IMR-90 (cell line): Measurements from ENCODE around the gene SLC44A5. TPM values are rescaled to one million over a fixed set of nuclear protein-coding genes. Genes with fewer than 3 reads are reported as not detected.

Experiments
- ATAC-seq: fragments of 200-7000 bp; cut with Tn5 transposase; 2 replicates; pipeline ENCODE4 v1.9.1; 2020; ENCODE audit warnings: low read depth, mild to moderate bottlenecking, moderate library complexity
- BruUV-seq: library from RNA; stranded (reverse); fragments of 400-500 nt; replicated peaks from 2 replicates; lab custom pipeline; 2021; lab: Mats Ljungman, UMichigan
- CTCF ChIA-PET: fragments of 300-600 bp; formaldehyde crosslinking; extraction: SDS; loops from one replicate; lab custom pipeline; 2021; ENCODE audit warnings: antibody characterized with exemption; lab: Yijun Ruan, JAX
- POLR2A ChIA-PET: fragments of 300-600 bp; sonication (Branson Sonifier 250); formaldehyde crosslinking; loops from one replicate; lab custom pipeline; 2022; ENCODE audit warnings: antibody characterized with exemption; ENCODE audit not compliant: unreplicated experiment; lab: Charles Lee
- DNase-seq: peaks from one replicate; pipeline ENCODE4 v3.0.0; 2013
- H2AFZ ChIP-seq: replicated peaks from 2 replicates; pipeline ENCODE3; 2013; ENCODE audit warnings: low read length, mild to moderate bottlenecking; ENCODE audit not compliant: poor library complexity
- H2AK5ac ChIP-seq: 2 replicates; pipeline ENCODE4 v1.6.1; 2013; ENCODE audit warnings: low read depth, low read length, inconsistent platforms
- H2AK9ac ChIP-seq: replicated peaks from 2 replicates; pipeline ENCODE3; 2013; ENCODE audit warnings: mild to moderate bottlenecking, low read depth, low read length, moderate library complexity; ENCODE audit not compliant: poor library complexity
- H2BK120ac ChIP-seq: 2 replicates; pipeline ENCODE4 v1.6.1; 2013; ENCODE audit warnings: low read depth, low read length, inconsistent platforms
- H2BK15ac ChIP-seq: 3 replicates; pipeline ENCODE4 v1.6.1; 2013; ENCODE audit warnings: low read depth, low read length, inconsistent platforms
- H2BK20ac ChIP-seq: 2 replicates; pipeline ENCODE4 v1.6.1; 2013; ENCODE audit warnings: low read depth, mild to moderate bottlenecking, inconsistent platforms, low read length, moderate library complexity
- H2BK5ac ChIP-seq: 2 replicates; pipeline ENCODE4 v1.6.1; 2013; ENCODE audit warnings: mild to moderate bottlenecking, low read depth, low read length, inconsistent platforms; ENCODE audit not compliant: poor library complexity, severe bottlenecking
- H3K14ac ChIP-seq: replicated peaks from 2 replicates; pipeline ENCODE4 v1.6.1; 2013; ENCODE audit warnings: low read depth, low read length, inconsistent platforms
- H3K18ac ChIP-seq: 2 replicates; pipeline ENCODE4 v1.6.1; 2013; ENCODE audit warnings: low read depth, low read length, control low read depth
- H3K23ac ChIP-seq: 2 replicates; pipeline ENCODE4 v1.6.1; 2013; ENCODE audit warnings: low read depth, low read length, inconsistent platforms
- H3K27ac ChIP-seq: 2 replicates; pipeline ENCODE4 v1.5.1; 2013; ENCODE audit warnings: mild to moderate bottlenecking, control low read depth, low read length; ENCODE audit not compliant: insufficient read depth
- H3K27me3 ChIP-seq: 2 replicates; pipeline ENCODE4 v1.6.1; 2013; ENCODE audit warnings: low read length; ENCODE audit not compliant: control insufficient read depth, insufficient read depth
- H3K36me3 ChIP-seq: 2 replicates; pipeline ENCODE4 v1.6.1; 2013; ENCODE audit warnings: low read length, mixed read lengths; ENCODE audit not compliant: control insufficient read depth, insufficient read depth
- H3K4ac ChIP-seq: 2 replicates; pipeline ENCODE4 v1.6.1; 2013; ENCODE audit warnings: low read depth, low read length, inconsistent platforms
- H3K4me1 ChIP-seq: 2 replicates; pipeline ENCODE4 v1.6.1; 2013; ENCODE audit warnings: low read length, mixed read lengths; ENCODE audit not compliant: control insufficient read depth, insufficient read depth
- H3K4me2 ChIP-seq: 2 replicates; pipeline ENCODE4 v1.6.1; 2013; ENCODE audit warnings: low read depth, mild to moderate bottlenecking, control low read depth, low read length, moderate library complexity
- H3K4me3 ChIP-seq: 2 replicates; pipeline ENCODE4 v1.5.1; 2013; ENCODE audit warnings: low read depth, mild to moderate bottlenecking, control low read depth, low read length, moderate library complexity; ENCODE audit not compliant: insufficient read depth
- H3K56ac ChIP-seq: 2 replicates; pipeline ENCODE4 v1.6.1; 2013; ENCODE audit warnings: low read length, inconsistent platforms; ENCODE audit not compliant: insufficient read depth; ENCODE audit errors: extremely low read depth
- H3K79me1 ChIP-seq, 2 experiments: 2 replicates each; pipeline ENCODE4 v1.6.1; 2013; ENCODE audit warnings: low read length in 2 of 2, inconsistent platforms in 1 of 2, low read depth in 1 of 2
- H3K9ac ChIP-seq: 2 replicates; pipeline ENCODE4 v1.6.1; 2013; ENCODE audit warnings: low read depth, low read length, control low read depth
- H3K9me1 ChIP-seq: 2 replicates; pipeline ENCODE4 v1.6.1; 2013; ENCODE audit warnings: low read length, inconsistent platforms; ENCODE audit not compliant: insufficient read depth
- H3K9me3 ChIP-seq: 2 replicates; pipeline ENCODE4 v1.6.1; 2013; ENCODE audit warnings: low read length; ENCODE audit not compliant: control insufficient read depth, insufficient read depth
- H4K20me1 ChIP-seq: 2 replicates; pipeline ENCODE4 v1.6.1; 2013; ENCODE audit warnings: low read length, inconsistent platforms; ENCODE audit not compliant: insufficient read depth
- H4K5ac ChIP-seq: 2 replicates; pipeline ENCODE4 v1.6.1; 2013; ENCODE audit warnings: mild to moderate bottlenecking, low read depth, low read length, control low read depth
- H4K8ac ChIP-seq, 2 experiments: 2 replicates each; pipeline ENCODE4 v1.6.1; 2013; ENCODE audit warnings: low read depth in 2 of 2, low read length in 2 of 2, control low read depth in 1 of 2, inconsistent platforms in 1 of 2
- H4K91ac ChIP-seq: 2 replicates; pipeline ENCODE4 v1.6.1; 2013; ENCODE audit warnings: low read depth, low read length, inconsistent platforms; ENCODE audit not compliant: insufficient read depth
- CHD1 ChIP-seq: IDR thresholded peaks from 2 replicates; pipeline ENCODE4 v1.6.1; 2012; ENCODE audit warnings: low read depth, low read length, improper control_type of control experiment
- FOS ChIP-seq: fragments of 150-350 bp; IDR thresholded peaks from 2 replicates; pipeline ENCODE4 v1.6.1; 2016; ENCODE audit warnings: low read depth, low read length
- MAFK ChIP-seq: IDR thresholded peaks from 2 replicates; pipeline ENCODE4 v1.6.1; 2012; ENCODE audit warnings: low read depth, low read length, improper control_type of control experiment
- MAZ ChIP-seq: IDR thresholded peaks from 2 replicates; pipeline ENCODE4 v1.6.1; 2012; ENCODE audit warnings: low read depth, mild to moderate bottlenecking, low read length, improper control_type of control experiment, moderate library complexity, borderline replicate concordance
- RCOR1 ChIP-seq: IDR thresholded peaks from 2 replicates; pipeline ENCODE4 v1.6.1; 2012; ENCODE audit warnings: mild to moderate bottlenecking, low read length, improper control_type of control experiment; ENCODE audit not compliant: insufficient replicate concordance
- RFX5 ChIP-seq: IDR thresholded peaks from 2 replicates; pipeline ENCODE4 v1.8.0; 2012; ENCODE audit warnings: low read depth, mild to moderate bottlenecking, low read length, moderate library complexity
- WGBS, 2 experiments: methylation state at CpG; one replicate each; pipeline versions ENCODE4 v1.1.5 to v1.1.7; 2013; ENCODE audit warnings: missing lambda C conversion rate in 2 of 2; ENCODE audit not compliant: insufficient read length in 1 of 2; ENCODE audit errors: extremely low coverage in 2 of 2; 5-methylcytosine and 5-hydroxymethylcytosine counted together
- dilution Hi-C: fragments of 300-500 bp; cut with HindIII; formaldehyde crosslinking; loops from one replicate; pipeline ENCODE4 v1.14.3; 2018; ENCODE audit warnings: low sequenced_read_pairs; ENCODE audit not compliant: unreplicated experiment
- in situ Hi-C: fragments of 300-500 bp; cut with MboI; formaldehyde crosslinking; loops from 3 replicates; pipeline ENCODE4 v1.14.3; 2019; ENCODE audit warnings: low sequenced_read_pairs, inconsistent platforms, mixed read lengths
- intact Hi-C: fragments of 100-400 bp; cut with micrococcal nuclease; formaldehyde crosslinking; loops from 2 replicates; pipeline ENCODE4 v1.10.0; 2022
- polyA plus RNA-seq, 3 experiments: library from polyadenylated mRNA; depleted of rRNA; stranded (reverse); fragments of >200 nt; gene quantifications; 2 replicates each; pipeline ENCODE4 v1.2.3, GENCODE V29; 2012; ENCODE audit warnings: low replicate concordance in 1 of 3
- total RNA-seq: library from RNA; depleted of rRNA; stranded (reverse); fragments of >200 nt; gene quantifications from 2 replicates; pipeline ENCODE4 v1.2.3, GENCODE V29; 2012
- TF ChIP-seq, protein P1 (sequence below): fragments of 150-350 bp; IDR thresholded peaks from 2 replicates; pipeline ENCODE4 v1.6.1; 2017; ENCODE audit warnings: mild to moderate bottlenecking, antibody characterized with exemption, low read length, low read depth
- TF ChIP-seq, protein P2 (sequence below): fragments of 150-350 bp; IDR thresholded peaks from 2 replicates; pipeline ENCODE4 v1.6.1; 2016; ENCODE audit warnings: low read depth, mild to moderate bottlenecking, low read length, moderate library complexity, borderline replicate concordance
- TF ChIP-seq, protein P3 (sequence below): conservative IDR thresholded peaks from 2 replicates; pipeline ENCODE4 v1.5.1; 2012; ENCODE audit warnings: mild to moderate bottlenecking, low read depth, low read length, improper control_type of control experiment

Gene SLC44A5
- total and polyA plus RNA-seq, 2 of the 4 experiments (the other 2 are of a cell fraction), result under 0.01 TPM; not detected in 1

DNA sequence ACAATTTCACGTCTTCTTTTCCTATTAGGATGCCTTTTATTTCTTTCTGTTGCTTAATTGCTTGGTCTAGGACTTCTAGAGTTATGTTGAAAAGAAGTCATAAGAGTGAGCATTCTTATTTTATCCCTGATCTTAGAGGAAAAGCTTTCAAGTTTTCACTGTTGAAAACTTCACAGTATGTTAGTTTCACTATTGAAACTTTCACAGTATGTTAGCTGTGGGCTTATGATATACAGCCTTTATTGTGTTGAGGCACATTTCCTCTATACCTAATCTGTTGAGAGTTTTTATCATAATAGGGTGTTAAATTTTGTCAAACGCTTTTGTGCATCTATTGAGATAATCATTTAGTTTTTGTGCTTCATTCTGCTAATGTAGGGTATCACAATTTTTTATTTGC lies 249.7 kb downstream of the SLC44A5 start:
- H4K20me1 ChIP-seq, result no peaks in the 10 kb centered on the region
- DNase-seq (no peak), ATAC-seq (no peak)
- dilution Hi-C loops, result no loop called here
- H2BK5ac ChIP-seq, result no peak overlapping the region
- no peak overlapping the region for H3K56ac ChIP-seq
- H2BK120ac ChIP-seq, result no peak overlapping the region
- H3K4me3 ChIP-seq, result no peak overlapping the region
- H3K36me3 ChIP-seq, result no peaks in the 10 kb centered on the region
- BruUV-seq, result no TSS peak
- no peak overlapping the region for H4K5ac ChIP-seq
- H4K8ac ChIP-seq, result no peak overlapping the region
- no peak overlapping the region for H3K4me2 ChIP-seq
- no CpG with 5 or more reads among the region's 2 CpGs for WGBS, 2 experiments
- H2BK15ac ChIP-seq, result no peak overlapping the region
- H2AK5ac ChIP-seq, result no peak overlapping the region
- H3K9me1 ChIP-seq, result no peaks in the 10 kb centered on the region
- H3K18ac ChIP-seq, result no peak overlapping the region
- H2BK20ac ChIP-seq, result no peak overlapping the region
- intact Hi-C loops, result no loop called here
- H3K14ac ChIP-seq, result no peak overlapping the region
- TF ChIP-seq MAFK (no peak), MAZ (no peak), FOS (no peak), RFX5 (no peak), CHD1 (no peak), RCOR1 (no peak)
- TF ChIP-seq, protein P1, sequence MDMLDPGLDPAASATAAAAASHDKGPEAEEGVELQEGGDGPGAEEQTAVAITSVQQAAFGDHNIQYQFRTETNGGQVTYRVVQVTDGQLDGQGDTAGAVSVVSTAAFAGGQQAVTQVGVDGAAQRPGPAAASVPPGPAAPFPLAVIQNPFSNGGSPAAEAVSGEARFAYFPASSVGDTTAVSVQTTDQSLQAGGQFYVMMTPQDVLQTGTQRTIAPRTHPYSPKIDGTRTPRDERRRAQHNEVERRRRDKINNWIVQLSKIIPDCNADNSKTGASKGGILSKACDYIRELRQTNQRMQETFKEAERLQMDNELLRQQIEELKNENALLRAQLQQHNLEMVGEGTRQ, result no peak
- TF ChIP-seq, protein P2, sequence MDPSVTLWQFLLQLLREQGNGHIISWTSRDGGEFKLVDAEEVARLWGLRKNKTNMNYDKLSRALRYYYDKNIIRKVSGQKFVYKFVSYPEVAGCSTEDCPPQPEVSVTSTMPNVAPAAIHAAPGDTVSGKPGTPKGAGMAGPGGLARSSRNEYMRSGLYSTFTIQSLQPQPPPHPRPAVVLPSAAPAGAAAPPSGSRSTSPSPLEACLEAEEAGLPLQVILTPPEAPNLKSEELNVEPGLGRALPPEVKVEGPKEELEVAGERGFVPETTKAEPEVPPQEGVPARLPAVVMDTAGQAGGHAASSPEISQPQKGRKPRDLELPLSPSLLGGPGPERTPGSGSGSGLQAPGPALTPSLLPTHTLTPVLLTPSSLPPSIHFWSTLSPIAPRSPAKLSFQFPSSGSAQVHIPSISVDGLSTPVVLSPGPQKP, result no peak
- TF ChIP-seq, protein P3, sequence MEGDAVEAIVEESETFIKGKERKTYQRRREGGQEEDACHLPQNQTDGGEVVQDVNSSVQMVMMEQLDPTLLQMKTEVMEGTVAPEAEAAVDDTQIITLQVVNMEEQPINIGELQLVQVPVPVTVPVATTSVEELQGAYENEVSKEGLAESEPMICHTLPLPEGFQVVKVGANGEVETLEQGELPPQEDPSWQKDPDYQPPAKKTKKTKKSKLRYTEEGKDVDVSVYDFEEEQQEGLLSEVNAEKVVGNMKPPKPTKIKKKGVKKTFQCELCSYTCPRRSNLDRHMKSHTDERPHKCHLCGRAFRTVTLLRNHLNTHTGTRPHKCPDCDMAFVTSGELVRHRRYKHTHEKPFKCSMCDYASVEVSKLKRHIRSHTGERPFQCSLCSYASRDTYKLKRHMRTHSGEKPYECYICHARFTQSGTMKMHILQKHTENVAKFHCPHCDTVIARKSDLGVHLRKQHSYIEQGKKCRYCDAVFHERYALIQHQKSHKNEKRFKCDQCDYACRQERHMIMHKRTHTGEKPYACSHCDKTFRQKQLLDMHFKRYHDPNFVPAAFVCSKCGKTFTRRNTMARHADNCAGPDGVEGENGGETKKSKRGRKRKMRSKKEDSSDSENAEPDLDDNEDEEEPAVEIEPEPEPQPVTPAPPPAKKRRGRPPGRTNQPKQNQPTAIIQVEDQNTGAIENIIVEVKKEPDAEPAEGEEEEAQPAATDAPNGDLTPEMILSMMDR, result no peak
- no peak overlapping the region for H2AFZ ChIP-seq
- no peaks in the 10 kb centered on the region for H3K4me1 ChIP-seq
- H4K91ac ChIP-seq, result no peak overlapping the region
- H3K27ac ChIP-seq, result no peak overlapping the region
- ChIA-PET CTCF (no interaction called here), POLR2A (no interaction called here)
- no peaks in the 10 kb centered on the region for H3K79me1 ChIP-seq
- no peak overlapping the region for H3K9ac ChIP-seq
- in situ Hi-C loops, result no loop called here
- no peak overlapping the region for H2AK9ac ChIP-seq
- H3K23ac ChIP-seq, result no peak overlapping the region
- H3K27me3 ChIP-seq, result no peaks in the 10 kb centered on the region
- no peak overlapping the region for H3K4ac ChIP-seq
- 0 out of 2 replicates have a peak, but pooled peaks cover 2% of the 10 kb centered on the region for H3K9me3 ChIP-seq
